ENCODE results near the gene TACC2.
A peak's percentile ranks its signal among the peaks of the same experiment; 100 is the strongest.

TACC2 gene, protein sequence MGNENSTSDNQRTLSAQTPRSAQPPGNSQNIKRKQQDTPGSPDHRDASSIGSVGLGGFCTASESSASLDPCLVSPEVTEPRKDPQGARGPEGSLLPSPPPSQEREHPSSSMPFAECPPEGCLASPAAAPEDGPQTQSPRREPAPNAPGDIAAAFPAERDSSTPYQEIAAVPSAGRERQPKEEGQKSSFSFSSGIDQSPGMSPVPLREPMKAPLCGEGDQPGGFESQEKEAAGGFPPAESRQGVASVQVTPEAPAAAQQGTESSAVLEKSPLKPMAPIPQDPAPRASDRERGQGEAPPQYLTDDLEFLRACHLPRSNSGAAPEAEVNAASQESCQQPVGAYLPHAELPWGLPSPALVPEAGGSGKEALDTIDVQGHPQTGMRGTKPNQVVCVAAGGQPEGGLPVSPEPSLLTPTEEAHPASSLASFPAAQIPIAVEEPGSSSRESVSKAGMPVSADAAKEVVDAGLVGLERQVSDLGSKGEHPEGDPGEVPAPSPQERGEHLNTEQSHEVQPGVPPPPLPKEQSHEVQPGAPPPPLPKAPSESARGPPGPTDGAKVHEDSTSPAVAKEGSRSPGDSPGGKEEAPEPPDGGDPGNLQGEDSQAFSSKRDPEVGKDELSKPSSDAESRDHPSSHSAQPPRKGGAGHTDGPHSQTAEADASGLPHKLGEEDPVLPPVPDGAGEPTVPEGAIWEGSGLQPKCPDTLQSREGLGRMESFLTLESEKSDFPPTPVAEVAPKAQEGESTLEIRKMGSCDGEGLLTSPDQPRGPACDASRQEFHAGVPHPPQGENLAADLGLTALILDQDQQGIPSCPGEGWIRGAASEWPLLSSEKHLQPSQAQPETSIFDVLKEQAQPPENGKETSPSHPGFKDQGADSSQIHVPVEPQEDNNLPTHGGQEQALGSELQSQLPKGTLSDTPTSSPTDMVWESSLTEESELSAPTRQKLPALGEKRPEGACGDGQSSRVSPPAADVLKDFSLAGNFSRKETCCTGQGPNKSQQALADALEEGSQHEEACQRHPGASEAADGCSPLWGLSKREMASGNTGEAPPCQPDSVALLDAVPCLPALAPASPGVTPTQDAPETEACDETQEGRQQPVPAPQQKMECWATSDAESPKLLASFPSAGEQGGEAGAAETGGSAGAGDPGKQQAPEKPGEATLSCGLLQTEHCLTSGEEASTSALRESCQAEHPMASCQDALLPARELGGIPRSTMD (N-terminal part only)

DNA sequence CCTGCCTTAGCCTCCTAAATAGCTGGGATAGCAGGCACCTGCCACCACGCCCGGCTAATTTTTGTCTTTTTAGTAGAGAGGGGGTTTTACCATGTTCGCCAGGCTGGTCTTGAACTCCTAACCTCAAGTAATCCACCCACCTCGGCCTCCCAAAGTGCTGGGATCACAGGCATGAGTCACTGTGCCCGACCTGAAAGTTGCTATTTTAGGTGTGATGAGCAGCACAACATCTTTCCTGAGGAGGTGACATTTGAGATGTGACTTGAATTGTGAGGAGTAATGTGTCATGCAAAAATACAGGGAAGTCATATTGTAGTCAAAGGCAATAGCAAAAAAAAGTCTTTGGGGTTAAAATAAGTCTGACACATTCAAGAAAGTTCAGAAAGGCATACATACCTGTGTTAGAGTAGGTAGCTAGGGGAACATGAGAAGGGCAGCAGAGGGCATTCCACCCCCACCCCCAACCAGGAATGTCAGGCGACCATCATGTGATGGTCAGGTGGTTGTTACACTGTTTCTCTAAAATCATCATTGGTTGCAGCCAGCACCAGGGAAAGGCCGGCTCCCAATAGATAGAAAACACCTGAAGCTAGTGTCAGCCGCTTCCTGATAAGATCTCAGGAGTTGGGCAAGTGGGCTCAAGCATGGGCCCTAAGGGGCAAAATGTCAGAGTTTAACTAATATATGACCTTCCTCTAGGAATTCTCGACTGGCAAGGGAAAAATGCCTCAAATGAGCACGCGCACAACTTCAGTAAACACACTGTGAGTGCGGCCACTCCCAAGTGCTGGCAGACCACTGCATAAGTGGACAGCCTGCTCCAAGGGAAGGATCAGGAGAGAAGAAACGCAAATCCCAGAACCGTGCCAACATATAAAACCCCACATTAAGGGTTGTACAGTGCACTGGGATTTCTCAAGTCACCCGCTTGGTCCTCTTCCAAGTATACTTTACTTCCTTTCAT is at the start of gene TACC2:
Gene TACC2, plus strand, starts transcription at position 803 of the 964 bp plus-strand sequence. CDS start 32,819 bp downstream, outside the sequence.
- DNase-seq (ENCODE audit: low read depth, low spot score), result no peak
- TF ChIP-seq, protein P1, sequence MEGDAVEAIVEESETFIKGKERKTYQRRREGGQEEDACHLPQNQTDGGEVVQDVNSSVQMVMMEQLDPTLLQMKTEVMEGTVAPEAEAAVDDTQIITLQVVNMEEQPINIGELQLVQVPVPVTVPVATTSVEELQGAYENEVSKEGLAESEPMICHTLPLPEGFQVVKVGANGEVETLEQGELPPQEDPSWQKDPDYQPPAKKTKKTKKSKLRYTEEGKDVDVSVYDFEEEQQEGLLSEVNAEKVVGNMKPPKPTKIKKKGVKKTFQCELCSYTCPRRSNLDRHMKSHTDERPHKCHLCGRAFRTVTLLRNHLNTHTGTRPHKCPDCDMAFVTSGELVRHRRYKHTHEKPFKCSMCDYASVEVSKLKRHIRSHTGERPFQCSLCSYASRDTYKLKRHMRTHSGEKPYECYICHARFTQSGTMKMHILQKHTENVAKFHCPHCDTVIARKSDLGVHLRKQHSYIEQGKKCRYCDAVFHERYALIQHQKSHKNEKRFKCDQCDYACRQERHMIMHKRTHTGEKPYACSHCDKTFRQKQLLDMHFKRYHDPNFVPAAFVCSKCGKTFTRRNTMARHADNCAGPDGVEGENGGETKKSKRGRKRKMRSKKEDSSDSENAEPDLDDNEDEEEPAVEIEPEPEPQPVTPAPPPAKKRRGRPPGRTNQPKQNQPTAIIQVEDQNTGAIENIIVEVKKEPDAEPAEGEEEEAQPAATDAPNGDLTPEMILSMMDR (IDR thresholded peaks at IDR 0.05; ENCODE audit: insufficient read depth, low read length, missing control alignments), result no peak
- POLR2A ChIA-PET, result no interaction called here
- no peak within 1 kb of the TSS for H3K4me3 ChIP-seq (ENCODE audit: low read depth, low read length)
- CTCF ChIA-PET, result no interaction called here

DNA sequence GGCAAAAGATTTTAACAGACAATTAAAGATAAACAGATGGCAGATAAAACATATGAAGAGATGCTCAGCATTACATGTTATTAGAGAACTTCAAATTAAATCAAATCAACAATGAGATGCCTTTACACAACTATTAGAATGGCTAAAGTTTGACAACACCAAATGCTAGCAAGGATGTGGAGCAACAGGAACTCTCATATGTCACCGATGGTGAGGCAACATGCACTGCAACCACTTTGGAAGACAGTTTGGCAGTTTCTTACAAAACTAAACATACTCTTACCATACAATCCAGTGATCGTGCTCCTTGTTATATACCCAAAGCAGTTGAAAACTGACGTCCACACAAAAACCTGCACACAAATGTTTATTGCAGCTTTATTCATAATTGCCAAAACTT is 47.4 kb upstream of the TACC2 start:
- CTCF ChIA-PET, result no interaction called here
- POLR2A ChIA-PET, result no interaction called here
- TF ChIP-seq, protein P1 (IDR thresholded peaks at IDR 0.05; ENCODE audit: insufficient read depth, low read length, missing control alignments), result no peak
- H3K4me3 ChIP-seq (ENCODE audit: low read depth, low read length), result no peak overlapping the region
- DNase-seq (ENCODE audit: low read depth, low spot score), result no peak

DNA sequence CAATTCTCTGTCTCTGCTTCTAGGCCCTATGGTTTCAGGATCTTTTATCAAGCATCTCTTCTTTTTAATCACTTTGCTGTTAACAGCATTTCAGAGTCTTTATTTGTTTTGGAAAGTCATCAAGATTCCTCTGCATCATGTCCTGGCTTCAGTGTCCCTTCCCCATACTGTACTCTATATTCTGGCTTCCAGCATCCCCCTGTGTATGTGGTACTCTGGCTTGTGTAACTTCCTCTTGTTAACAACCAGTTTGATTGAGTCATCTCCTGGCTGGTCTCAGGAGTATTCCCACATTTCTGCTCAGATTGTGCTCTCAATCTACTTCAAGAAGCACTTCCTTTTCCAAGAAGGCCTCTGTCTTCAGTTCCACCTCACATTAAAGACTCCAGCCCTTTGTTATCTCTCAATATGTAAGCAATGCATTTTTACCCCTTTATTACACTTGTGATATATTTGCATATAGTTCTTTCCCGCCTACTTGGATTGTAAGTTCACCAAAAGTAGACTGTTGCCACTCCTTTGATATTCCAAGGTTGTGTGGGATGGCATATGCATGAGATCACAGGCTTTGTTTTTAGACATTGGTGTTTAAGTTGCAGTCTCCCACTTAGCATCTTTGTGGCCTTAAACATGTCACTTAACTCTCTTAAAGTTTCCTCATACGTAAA is 46.1 kb upstream of the TACC2 start:
- DNase-seq (ENCODE audit: low read depth, low spot score), result peak; percentile 82
- TF ChIP-seq, protein P1 (IDR thresholded peaks at IDR 0.05; ENCODE audit: insufficient read depth, low read length, missing control alignments), result no peak
- POLR2A ChIA-PET, result no interaction called here
- H3K4me3 ChIP-seq (ENCODE audit: low read depth, low read length), result no peak overlapping the region
- CTCF ChIA-PET, result interaction anchor here (0.7 kb wide), 1 partner anchor 35 kb away, joined by 3 read pairs; no protein-coding TSS in a partner anchor

DNA sequence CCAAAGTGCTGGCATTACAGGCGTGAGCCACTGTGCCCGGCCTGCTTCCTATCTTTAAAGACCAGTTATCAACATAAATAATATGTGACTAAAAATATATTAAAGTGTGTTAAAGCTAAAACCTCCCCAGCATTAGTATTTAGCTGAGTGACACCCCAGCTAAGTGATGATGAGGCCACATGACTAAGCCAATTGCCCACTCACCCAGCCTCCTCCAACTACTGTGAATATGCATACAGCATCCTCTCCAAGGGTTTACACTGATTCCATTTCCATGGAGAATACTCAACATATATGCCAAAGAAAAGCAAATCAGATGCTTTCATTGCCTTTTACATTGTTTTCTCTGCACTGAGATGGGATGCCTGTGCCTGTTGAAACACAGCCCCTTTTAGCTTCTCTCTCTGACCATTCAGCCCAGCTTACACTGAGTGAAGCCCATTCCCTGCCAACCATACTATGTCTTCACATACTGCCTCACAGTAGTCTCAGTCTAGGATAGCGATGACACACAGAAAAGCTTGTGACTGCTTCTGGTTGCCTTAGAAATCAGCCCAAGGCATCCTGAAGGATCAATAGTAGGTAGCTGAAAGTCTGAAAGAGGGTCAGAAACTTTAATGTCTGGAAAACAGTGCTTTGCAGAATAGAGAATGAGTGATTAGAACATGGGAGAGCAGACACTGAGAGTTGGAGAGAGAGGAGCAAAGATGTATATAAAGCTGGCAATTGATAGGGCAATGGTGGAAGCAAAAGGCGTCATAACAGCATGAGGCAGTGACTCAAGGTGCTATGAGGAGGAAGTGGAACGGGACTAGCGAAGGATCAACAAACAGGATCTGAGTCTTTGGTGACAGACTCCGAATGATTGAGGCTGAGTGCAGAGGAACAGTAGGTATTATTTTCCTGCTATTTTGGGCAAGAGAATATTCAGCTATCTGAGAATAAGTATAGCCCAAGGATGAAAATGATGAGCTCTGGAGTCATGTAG is 41.3 kb upstream of the TACC2 start:
- no peak overlapping the region for H3K4me3 ChIP-seq (ENCODE audit: low read depth, low read length)
- DNase-seq (ENCODE audit: low read depth, low spot score), result no peak
- ChIA-PET POLR2A (no interaction called here), CTCF (interaction anchor here (1.1 to 1.4 kb wide), 2 partner anchors 29 to 321 kb away, joined by 3 read pairs; no protein-coding TSS in a partner anchor)
- TF ChIP-seq, protein P1 (IDR thresholded peaks at IDR 0.05; ENCODE audit: insufficient read depth, low read length, missing control alignments), result no peak
